Aorta (tissue), 5 donors: ENCODE results near the gene DYRK1A. TPM values are rescaled to one million over a fixed set of nuclear protein-coding genes. Genes with fewer than 3 reads are reported as not detected.
"Not testable (repeated sequence)": the region's sequence is repeated elsewhere in the genome, so short reads cannot be mapped to it uniquely, and the experiment has no call there.

Experiments used
- ATAC-seq: fragments of 200-7000 bp; cut with Tn5 transposase; one replicate; pipeline ENCODE4 v1.9.1; 2022; ENCODE audit warnings: moderate library complexity; ENCODE audit not compliant: low FRiP score
- DNase-seq, 2 donors: peaks; one replicate each; pipeline ENCODE4 v3.0.0-alpha.2; 2020
- H3K27ac ChIP-seq, 2 donors: one replicate each; pipeline ENCODE4 v1.5.1; 2013; ENCODE audit warnings: low read length in 2 of 2, mild to moderate bottlenecking in 2 of 2, moderate library complexity in 2 of 2, control low read depth in 1 of 2, inconsistent platforms in 1 of 2, low read depth in 1 of 2
- H3K27me3 ChIP-seq, 2 donors: one replicate each; pipeline ENCODE4 v1.6.1; 2013; ENCODE audit warnings: control low read depth in 1 of 2, low read length in 1 of 2, mild to moderate bottlenecking in 1 of 2, moderate library complexity in 1 of 2; ENCODE audit not compliant: insufficient read depth in 2 of 2, control insufficient read depth in 1 of 2
- H3K36me3 ChIP-seq, 2 donors: one replicate each; pipeline ENCODE4 v1.6.1; 2013; ENCODE audit warnings: control low read depth in 1 of 2, low read length in 1 of 2, mild to moderate bottlenecking in 1 of 2; ENCODE audit not compliant: insufficient read depth in 2 of 2, control insufficient read depth in 1 of 2
- H3K4me1 ChIP-seq, 2 donors: one replicate each; pipeline ENCODE4 v1.6.1; 2013; ENCODE audit warnings: low read length in 2 of 2, control low read depth in 1 of 2, mild to moderate bottlenecking in 1 of 2, moderate library complexity in 1 of 2; ENCODE audit not compliant: insufficient read depth in 2 of 2, control insufficient read depth in 1 of 2
- H3K4me3 ChIP-seq, 2 donors: one replicate each; pipeline ENCODE4 v1.5.1; 2013; ENCODE audit warnings: low read length in 2 of 2, control low read depth in 1 of 2, mild to moderate bottlenecking in 1 of 2
- H3K9me3 ChIP-seq: one replicate; pipeline ENCODE4 v1.6.1; 2013; ENCODE audit warnings: mild to moderate bottlenecking, low read length; ENCODE audit not compliant: control insufficient read depth
- WGBS, 2 donors: extraction: QIAGEN DNeasy Blood & Tissue Kit; methylation state at CpG; one replicate each; pipeline ENCODE4 v1.1.7; 2013; 5-methylcytosine and 5-hydroxymethylcytosine counted together
- intact Hi-C, 2 donors: fragments of 100-400 bp; cut with DNase I; formaldehyde crosslinking; loops; one replicate each; pipeline versions ENCODE4 v1.14.2 to v1.15.0; 2022
- polyA plus RNA-seq, 2 donors: library from polyadenylated mRNA; stranded (reverse); fragments of 200-250 nt; gene quantifications; one replicate each; pipeline ENCODE4 v1.2.3, GENCODE V29; 2013
- total RNA-seq, 2 donors: library from RNA; stranded (reverse); fragmentation: NEBNext Ultra II Directional; extraction: Animal tissue kit (Norgen Biotek cat#: 25700); gene quantifications; one replicate each; pipeline ENCODE4 v1.2.1, GENCODE V29; 2021
- donor health status: healthy with polysubstance abuse.
- donor health status: Bipolar disorder and iron deficiency.
- donor health status: DM: no; HTN: no; CAD: no.
- donor health status: DM: no; HTN: no; CAD: no.
- donor health status: DM: yes; HTN: yes; CAD: no.

Gene DYRK1A
- total and polyA plus RNA-seq, 4 donors = 8.8 to 76.6 (median 45.8) TPM

DNA sequence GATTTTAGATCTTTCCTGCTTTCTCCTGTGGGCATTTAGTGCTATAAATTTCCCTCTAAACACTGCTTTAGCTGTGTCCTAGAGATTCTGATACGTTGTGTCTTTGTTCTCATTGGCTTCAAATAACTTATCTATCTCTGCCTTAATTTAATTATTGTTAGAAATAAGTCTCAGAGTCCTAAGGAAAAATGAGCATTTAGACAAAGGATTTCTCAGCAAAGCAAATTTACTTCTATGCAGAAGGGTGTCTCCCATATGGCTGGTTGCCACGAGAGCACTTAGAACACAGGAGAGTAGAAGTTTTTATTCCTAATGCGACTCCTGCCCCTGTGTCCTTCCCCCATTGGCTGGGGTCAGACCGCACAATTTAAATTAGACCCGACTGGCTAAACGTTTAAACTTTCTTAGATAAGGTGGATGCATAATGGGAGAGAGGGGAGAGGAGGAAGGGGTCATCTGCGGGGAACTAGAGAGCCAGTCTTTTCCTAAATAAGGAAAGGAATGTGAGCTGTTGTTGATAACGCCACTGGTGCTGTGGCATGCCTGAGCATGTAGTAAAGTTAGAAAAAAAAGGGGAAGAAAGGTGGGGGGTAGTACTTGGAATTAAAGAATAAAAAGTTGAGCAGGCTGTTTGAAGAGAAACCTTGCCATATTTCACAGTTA, 170.2 kb downstream of the DYRK1A start:
- Histone ChIP-seq H3K27me3 (no peaks in the 10 kb centered on the region), H3K4me3 (no peak overlapping the region), H3K9me3 (peaks cover 2% of the 10 kb centered on the region), H3K4me1 (peaks cover 0 to 1% of the 10 kb centered on the region in 2 donors), H3K36me3 (no peaks in the 10 kb centered on the region), H3K27ac (no peak overlapping the region)
- 54 to 58% methylated on average over 8 of the region's 8 CpGs for WGBS, 2 donors
- no peak for DNase-seq
- intact Hi-C loops = no loop called here
- no peak for ATAC-seq

DNA sequence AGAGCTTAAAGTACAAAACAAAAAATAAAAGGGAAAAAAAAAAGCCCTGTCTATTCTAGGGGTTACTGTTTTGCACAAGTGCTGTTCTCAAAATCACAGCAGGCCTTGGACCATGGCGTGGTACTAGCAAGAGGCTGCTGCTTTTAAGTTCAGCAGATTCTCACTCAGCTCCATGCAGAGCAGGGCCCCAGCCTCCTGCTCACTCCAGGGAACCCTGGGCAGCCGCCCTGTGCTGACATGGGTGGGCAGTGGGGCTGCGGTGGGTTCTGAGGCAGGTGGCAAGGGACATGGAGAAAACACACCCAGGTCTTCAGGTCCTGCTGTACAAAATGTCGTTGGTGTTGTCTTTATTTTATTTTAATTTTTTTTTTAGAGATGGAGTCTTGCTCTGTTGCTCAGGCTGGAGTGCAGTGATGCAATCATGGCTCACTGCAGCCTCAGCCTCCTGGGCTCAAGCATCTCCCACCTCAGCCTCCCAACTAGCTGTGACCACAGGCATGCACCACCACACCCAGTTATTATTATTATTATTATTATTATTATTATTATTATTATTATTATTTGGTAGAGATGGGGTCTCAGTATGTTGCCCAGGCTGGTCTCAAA, 170.9 kb downstream of the DYRK1A start:
- peaks cover 2% of the 10 kb centered on the region for H3K9me3 ChIP-seq
- no peak overlapping the region for H3K27ac ChIP-seq
- intact Hi-C loops = no loop called here
- H3K4me1 ChIP-seq = peaks cover 0 to 1% of the 10 kb centered on the region in 2 donors
- H3K27me3 ChIP-seq = no peaks in the 10 kb centered on the region
- ATAC-seq = no peak
- WGBS, 2 donors = 92 to 94% methylated on average over 4 of the region's 4 CpGs
- DNase-seq = no peak
- no peaks in the 10 kb centered on the region for H3K36me3 ChIP-seq
- H3K4me3 ChIP-seq = no peak overlapping the region

DNA sequence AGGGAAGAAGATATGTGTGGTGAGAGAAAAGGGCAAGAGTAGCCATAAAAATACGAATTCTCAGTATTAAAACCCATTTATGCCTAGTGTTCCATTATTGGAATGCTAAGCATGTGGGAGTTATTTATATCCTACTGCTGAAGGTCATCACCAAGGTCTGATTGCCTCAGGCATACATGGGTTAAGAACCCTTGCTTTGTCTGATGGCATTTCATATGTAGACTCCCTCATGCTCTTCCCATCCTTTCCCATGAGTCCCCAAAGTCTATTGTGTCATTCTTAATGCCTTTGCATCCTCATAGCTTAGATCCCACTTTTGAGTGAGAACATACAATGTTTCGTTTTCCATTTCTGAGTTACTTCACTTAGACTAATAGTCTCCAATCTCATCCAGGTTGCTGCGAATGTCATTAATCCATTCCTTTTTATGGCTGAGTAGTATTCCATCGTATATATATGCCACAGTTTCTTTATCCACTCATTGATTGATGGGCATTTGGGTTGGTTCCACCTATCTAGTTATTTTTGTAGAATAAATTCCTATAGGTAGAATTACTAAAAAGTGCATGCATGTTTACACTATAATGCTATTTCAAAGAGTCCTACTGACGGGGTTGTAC, 172.5 kb downstream of the DYRK1A start:
- Histone ChIP-seq H3K4me1 (peaks cover 0 to 1% of the 10 kb centered on the region in 2 donors), H3K4me3 (no peak overlapping the region), H3K27ac (no peak overlapping the region), H3K9me3 (peaks cover 2% of the 10 kb centered on the region), H3K36me3 (no peaks in the 10 kb centered on the region), H3K27me3 (no peaks in the 10 kb centered on the region)
- ATAC-seq (no peak), DNase-seq (no peak)
- 81 to 87% methylated on average over 5 of the region's 5 CpGs for WGBS, 2 donors
- intact Hi-C loops = no loop called here

DNA sequence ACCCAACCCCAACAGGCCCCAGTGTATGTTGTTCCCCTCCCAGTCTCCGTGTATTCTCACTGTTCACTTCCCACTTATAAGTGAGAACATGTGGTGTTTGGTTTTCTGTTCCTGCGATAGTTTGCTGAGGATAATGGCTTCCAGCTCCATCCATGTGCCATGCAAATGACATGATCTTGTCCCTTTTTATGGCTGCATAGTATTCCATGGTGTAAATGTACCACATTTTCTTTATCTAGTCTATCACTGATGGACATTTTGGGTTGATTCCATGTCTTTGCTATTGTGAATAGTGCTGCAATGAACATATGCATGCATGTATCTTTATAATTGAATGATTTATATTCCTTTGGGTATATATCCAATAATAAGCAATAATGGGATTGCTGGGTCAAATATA, 174.6 kb downstream of the DYRK1A start:
- DNase-seq, H3K4me1 ChIP-seq, H3K27me3 ChIP-seq, H3K4me3 ChIP-seq, intact Hi-C loops, H3K27ac ChIP-seq, H3K9me3 ChIP-seq, H3K36me3 ChIP-seq, ATAC-seq: not testable (repeated sequence)
- WGBS, 2 donors = 89 to 93% methylated on average over 2 of the region's 2 CpGs

DNA sequence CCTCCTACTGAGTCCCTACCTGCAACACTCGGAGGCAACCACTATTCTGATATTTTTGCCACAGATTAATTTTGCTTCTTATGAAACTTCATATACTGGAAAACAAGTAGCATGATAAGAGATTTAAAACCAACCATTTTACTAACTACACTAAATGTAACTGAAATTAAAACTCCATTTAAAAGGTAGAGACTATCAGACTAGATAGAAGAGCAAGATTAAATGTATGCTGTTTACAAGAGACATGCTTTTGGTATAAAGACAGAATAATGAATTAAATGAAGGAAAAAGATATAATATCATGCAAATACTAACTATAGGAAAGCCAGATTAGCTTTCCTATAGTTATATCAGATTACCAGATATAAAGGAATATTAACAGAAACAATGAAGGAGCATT, 175.9 kb downstream of the DYRK1A start:
- intact Hi-C loops = no loop called here
- H3K4me3 ChIP-seq = no peak overlapping the region
- no peaks in the 10 kb centered on the region for H3K27me3 ChIP-seq
- H3K27ac ChIP-seq = no peak overlapping the region
- H3K36me3 ChIP-seq = no peaks in the 10 kb centered on the region
- H3K4me1 ChIP-seq = peaks cover 0 to 1% of the 10 kb centered on the region in 2 donors
- DNase-seq (no peak), ATAC-seq (no peak)
- no peaks in the 10 kb centered on the region for H3K9me3 ChIP-seq
- WGBS, 2 donors = 94 to 96% methylated on average over 1 of the region's 1 CpG

DNA sequence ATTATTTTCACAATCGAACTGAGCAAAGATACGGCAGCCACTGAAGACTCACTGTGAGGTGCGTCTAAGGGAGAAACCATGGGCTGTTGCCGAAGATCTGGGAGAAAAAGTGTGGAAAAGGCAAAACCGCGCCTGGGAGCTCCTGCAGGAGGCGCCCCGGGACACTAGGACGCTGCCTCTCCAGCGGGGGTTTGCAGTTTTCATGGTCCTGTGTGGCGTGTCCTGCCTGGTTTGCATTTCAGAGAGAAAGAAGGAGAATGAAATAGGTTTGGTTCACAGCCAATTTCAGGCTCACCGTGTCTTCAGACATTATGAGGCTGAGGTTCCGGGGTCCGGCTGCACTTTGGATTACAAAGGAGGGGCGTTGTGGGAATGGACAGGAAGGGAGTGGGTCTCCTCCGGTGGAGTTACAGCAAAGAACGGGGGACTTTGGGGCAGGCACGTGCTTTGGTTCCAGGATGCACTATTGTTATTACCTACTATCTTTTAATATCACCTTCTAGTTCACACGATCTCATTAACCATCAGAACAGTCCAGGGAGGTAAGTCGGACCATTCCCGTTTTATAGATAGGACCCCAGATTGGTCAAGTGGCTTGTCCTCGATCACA, 179.8 kb downstream of the DYRK1A start:
- DNase-seq (peak in 1 of 2 donors; percentile 55), ATAC-seq (no peak)
- no peak overlapping the region for H3K4me3 ChIP-seq
- WGBS, 2 donors = 76 to 81% methylated on average over 22 of the region's 22 CpGs
- intact Hi-C loops = no loop called here
- H3K27ac ChIP-seq = no peak overlapping the region
- no peaks in the 10 kb centered on the region for H3K9me3 ChIP-seq
- H3K4me1 ChIP-seq = no peaks in the 10 kb centered on the region
- no peaks in the 10 kb centered on the region for H3K27me3 ChIP-seq
- no peaks in the 10 kb centered on the region for H3K36me3 ChIP-seq

DNA sequence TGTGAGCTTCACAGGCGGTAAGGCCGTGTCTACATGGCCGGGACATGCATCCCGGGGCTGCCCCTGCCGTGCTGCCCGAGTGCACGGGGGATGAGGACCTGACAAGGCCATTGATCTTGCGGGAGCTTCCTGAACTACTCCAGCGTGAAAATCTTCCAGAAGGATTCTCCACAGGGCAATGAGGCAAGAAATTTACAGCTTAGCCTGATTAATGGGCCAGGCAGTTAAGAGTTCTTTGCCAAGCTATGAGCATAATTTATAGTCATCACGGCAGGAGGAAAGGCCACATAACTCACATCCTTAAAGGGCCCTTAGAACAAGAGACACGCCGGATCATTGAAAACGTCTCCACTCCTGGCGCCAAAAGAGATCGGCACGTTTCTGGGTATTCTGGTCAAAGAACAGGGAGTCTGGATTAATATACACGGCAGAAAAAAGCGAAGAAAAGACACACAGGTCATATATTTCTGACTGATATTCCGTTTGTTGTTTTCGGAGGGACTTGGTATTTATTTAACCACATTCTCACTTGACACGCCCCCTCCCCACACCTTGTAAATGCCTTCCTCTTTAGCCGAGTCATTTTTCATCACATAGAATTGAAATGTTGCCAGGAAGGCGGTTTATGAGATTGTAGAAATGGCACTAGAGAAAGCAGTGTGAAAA, 180.5 kb downstream of the DYRK1A start:
- H3K36me3 ChIP-seq = no peaks in the 10 kb centered on the region
- no peaks in the 10 kb centered on the region for H3K9me3 ChIP-seq
- DNase-seq = peak in 1 of 2 donors; percentile 52
- H3K27ac ChIP-seq = no peak overlapping the region
- intact Hi-C loops = no loop called here
- ATAC-seq = peak; percentile 57
- H3K27me3 ChIP-seq = no peaks in the 10 kb centered on the region
- 44 to 56% methylated on average over 23 of the region's 23 CpGs for WGBS, 2 donors
- H3K4me1 ChIP-seq = no peaks in the 10 kb centered on the region
- H3K4me3 ChIP-seq = no peak overlapping the region

DNA sequence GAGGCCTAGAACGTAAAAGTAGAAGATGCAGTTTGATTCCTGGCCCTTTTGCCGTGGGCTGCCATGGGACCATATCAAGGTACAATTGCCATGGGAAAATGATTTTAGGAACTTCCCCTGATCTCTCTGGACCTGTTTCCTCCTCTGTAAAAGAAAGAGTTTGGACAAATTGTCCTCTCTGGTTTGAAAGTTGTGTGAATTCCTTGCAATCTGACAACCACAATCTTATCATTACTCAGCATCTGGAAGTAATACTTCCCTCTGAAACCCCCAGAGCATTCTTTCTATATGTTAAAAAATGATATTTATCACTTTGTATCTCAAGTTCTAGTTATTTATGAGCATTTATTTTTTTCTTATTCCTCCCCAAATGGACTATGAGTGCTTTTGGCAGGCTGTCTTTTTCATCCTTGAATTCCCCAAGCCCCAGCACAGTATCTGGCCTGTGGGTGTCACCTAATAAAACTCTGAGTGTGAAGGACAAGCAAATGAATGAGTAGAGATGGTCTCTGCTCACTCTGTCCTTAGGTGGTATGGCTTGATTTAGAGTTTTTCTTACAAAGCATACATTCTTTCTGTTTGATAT, 181.1 kb downstream of the DYRK1A start:
- intact Hi-C loops = no loop called here
- Histone ChIP-seq H3K36me3 (no peaks in the 10 kb centered on the region), H3K4me3 (no peak overlapping the region), H3K9me3 (no peaks in the 10 kb centered on the region), H3K4me1 (no peaks in the 10 kb centered on the region), H3K27ac (no peak overlapping the region), H3K27me3 (no peaks in the 10 kb centered on the region)
- WGBS, 2 donors = 68 to 71% methylated on average over 2 of the region's 2 CpGs
- ATAC-seq (no peak), DNase-seq (no peak)
